Measurements from ENCODE around the gene SMPDL3A.

The SMPDL3A gene

GRCh38 chr6:122751326-122751725, 37.7 kb upstream of the SMPDL3A start:
- no peak overlapping the region for H3K27ac ChIP-seq (ENCODE audit: insufficient read depth, low read length, poor library complexity, severe bottlenecking)
- H3K36me3 ChIP-seq (ENCODE audit: control insufficient read depth, insufficient read depth, low read length), result no peaks in the 10 kb centered on the region
- no peak overlapping the region for H3K4me3 ChIP-seq (ENCODE audit: insufficient read depth, low read depth, low read length, poor library complexity, severe bottlenecking)
- no peak for DNase-seq
- H3K9me3 ChIP-seq (ENCODE audit: control insufficient read depth, low read length), result no peaks in the 10 kb centered on the region
- H3K27me3 ChIP-seq (replicated peaks; ENCODE audit: control insufficient read depth, insufficient read depth, low read length, poor library complexity, severe bottlenecking), result no peaks in the 10 kb centered on the region
- H3K4me1 ChIP-seq (ENCODE audit: control insufficient read depth, insufficient read depth, low read length, poor library complexity, severe bottlenecking), result no peaks in the 10 kb centered on the region

GRCh38 chr6:122752459-122752858, 36.6 kb upstream of the SMPDL3A start:
- H3K9me3 ChIP-seq (ENCODE audit: control insufficient read depth, low read length), result no peaks in the 10 kb centered on the region
- H3K27me3 ChIP-seq (replicated peaks; ENCODE audit: control insufficient read depth, insufficient read depth, low read length, poor library complexity, severe bottlenecking), result no peaks in the 10 kb centered on the region
- H3K4me1 ChIP-seq (ENCODE audit: control insufficient read depth, insufficient read depth, low read length, poor library complexity, severe bottlenecking), result no peaks in the 10 kb centered on the region
- no peak overlapping the region for H3K27ac ChIP-seq (ENCODE audit: insufficient read depth, low read length, poor library complexity, severe bottlenecking)
- no peak for DNase-seq
- H3K4me3 ChIP-seq (ENCODE audit: insufficient read depth, low read depth, low read length, poor library complexity, severe bottlenecking), result no peak overlapping the region
- no peaks in the 10 kb centered on the region for H3K36me3 ChIP-seq (ENCODE audit: control insufficient read depth, insufficient read depth, low read length)

- no peaks in the 10 kb centered on the region for H3K4me1 ChIP-seq (ENCODE audit: control insufficient read depth, insufficient read depth, low read length, poor library complexity, severe bottlenecking)
- no peak overlapping the region for H3K27ac ChIP-seq (ENCODE audit: insufficient read depth, low read length, poor library complexity, severe bottlenecking)
- DNase-seq, result no peak
- no peaks in the 10 kb centered on the region for H3K27me3 ChIP-seq (replicated peaks; ENCODE audit: control insufficient read depth, insufficient read depth, low read length, poor library complexity, severe bottlenecking)
- no peaks in the 10 kb centered on the region for H3K36me3 ChIP-seq (ENCODE audit: control insufficient read depth, insufficient read depth, low read length)
- H3K4me3 ChIP-seq (ENCODE audit: insufficient read depth, low read depth, low read length, poor library complexity, severe bottlenecking), result no peak overlapping the region
- no peaks in the 10 kb centered on the region for H3K9me3 ChIP-seq (ENCODE audit: control insufficient read depth, low read length)
These were observed 35.9 kb upstream of the SMPDL3A start for GRCh38 chr6:122753000-122753687.

GRCh38 chr6:122753688-122754056, 35.4 kb upstream of the SMPDL3A start:
- Histone ChIP-seq H3K9me3 (ENCODE audit: control insufficient read depth, low read length) (no peaks in the 10 kb centered on the region), H3K27me3 (replicated peaks; ENCODE audit: control insufficient read depth, insufficient read depth, low read length, poor library complexity, severe bottlenecking) (no peaks in the 10 kb centered on the region), H3K4me1 (ENCODE audit: control insufficient read depth, insufficient read depth, low read length, poor library complexity, severe bottlenecking) (no peaks in the 10 kb centered on the region), H3K4me3 (ENCODE audit: insufficient read depth, low read depth, low read length, poor library complexity, severe bottlenecking) (no peak overlapping the region), H3K36me3 (ENCODE audit: control insufficient read depth, insufficient read depth, low read length) (no peaks in the 10 kb centered on the region), H3K27ac (ENCODE audit: insufficient read depth, low read length, poor library complexity, severe bottlenecking) (no peak overlapping the region)
- no peak for DNase-seq

GRCh38 chr6:122754191-122754731, 34.8 kb upstream of the SMPDL3A start:
- Histone ChIP-seq H3K27me3 (replicated peaks; ENCODE audit: control insufficient read depth, insufficient read depth, low read length, poor library complexity, severe bottlenecking) (no peaks in the 10 kb centered on the region), H3K4me1 (ENCODE audit: control insufficient read depth, insufficient read depth, low read length, poor library complexity, severe bottlenecking) (no peaks in the 10 kb centered on the region), H3K36me3 (ENCODE audit: control insufficient read depth, insufficient read depth, low read length) (no peaks in the 10 kb centered on the region), H3K9me3 (ENCODE audit: control insufficient read depth, low read length) (no peaks in the 10 kb centered on the region), H3K27ac (ENCODE audit: insufficient read depth, low read length, poor library complexity, severe bottlenecking) (no peak overlapping the region), H3K4me3 (ENCODE audit: insufficient read depth, low read depth, low read length, poor library complexity, severe bottlenecking) (no peak overlapping the region)
- DNase-seq, result no peak

- Histone ChIP-seq H3K27me3 (replicated peaks; ENCODE audit: control insufficient read depth, insufficient read depth, low read length, poor library complexity, severe bottlenecking) (no peaks in the 10 kb centered on the region), H3K27ac (ENCODE audit: insufficient read depth, low read length, poor library complexity, severe bottlenecking) (no peak overlapping the region), H3K36me3 (ENCODE audit: control insufficient read depth, insufficient read depth, low read length) (no peaks in the 10 kb centered on the region), H3K9me3 (ENCODE audit: control insufficient read depth, low read length) (no peaks in the 10 kb centered on the region), H3K4me3 (ENCODE audit: insufficient read depth, low read depth, low read length, poor library complexity, severe bottlenecking) (no peak overlapping the region), H3K4me1 (ENCODE audit: control insufficient read depth, insufficient read depth, low read length, poor library complexity, severe bottlenecking) (no peaks in the 10 kb centered on the region)
- DNase-seq, result no peak
These were observed 33.2 kb upstream of the SMPDL3A start for GRCh38 chr6:122755901-122756300.

GRCh38 chr6:122758927-122759334, 30.1 kb upstream of the SMPDL3A start:
- H3K4me3 ChIP-seq (ENCODE audit: insufficient read depth, low read depth, low read length, poor library complexity, severe bottlenecking), result no peak overlapping the region
- no peaks in the 10 kb centered on the region for H3K9me3 ChIP-seq (ENCODE audit: control insufficient read depth, low read length)
- no peak overlapping the region for H3K27ac ChIP-seq (ENCODE audit: insufficient read depth, low read length, poor library complexity, severe bottlenecking)
- H3K4me1 ChIP-seq (ENCODE audit: control insufficient read depth, insufficient read depth, low read length, poor library complexity, severe bottlenecking), result no peaks in the 10 kb centered on the region
- H3K27me3 ChIP-seq (replicated peaks; ENCODE audit: control insufficient read depth, insufficient read depth, low read length, poor library complexity, severe bottlenecking), result no peaks in the 10 kb centered on the region
- H3K36me3 ChIP-seq (ENCODE audit: control insufficient read depth, insufficient read depth, low read length), result no peaks in the 10 kb centered on the region
- no peak for DNase-seq

- Histone ChIP-seq H3K36me3 (ENCODE audit: control insufficient read depth, insufficient read depth, low read length) (no peaks in the 10 kb centered on the region), H3K4me1 (ENCODE audit: control insufficient read depth, insufficient read depth, low read length, poor library complexity, severe bottlenecking) (no peaks in the 10 kb centered on the region), H3K4me3 (ENCODE audit: insufficient read depth, low read depth, low read length, poor library complexity, severe bottlenecking) (no peak overlapping the region), H3K9me3 (ENCODE audit: control insufficient read depth, low read length) (no peaks in the 10 kb centered on the region), H3K27ac (ENCODE audit: insufficient read depth, low read length, poor library complexity, severe bottlenecking) (no peak overlapping the region), H3K27me3 (replicated peaks; ENCODE audit: control insufficient read depth, insufficient read depth, low read length, poor library complexity, severe bottlenecking) (no peaks in the 10 kb centered on the region)
- no peak for DNase-seq
These were observed 28.7 kb upstream of the SMPDL3A start for GRCh38 chr6:122760330-122760729.

GRCh38 chr6:122766256-122766655, 22.8 kb upstream of the SMPDL3A start:
- Histone ChIP-seq H3K27ac (ENCODE audit: insufficient read depth, low read length, poor library complexity, severe bottlenecking) (no peak overlapping the region), H3K9me3 (ENCODE audit: control insufficient read depth, low read length) (no peaks in the 10 kb centered on the region), H3K4me1 (ENCODE audit: control insufficient read depth, insufficient read depth, low read length, poor library complexity, severe bottlenecking) (no peaks in the 10 kb centered on the region), H3K27me3 (replicated peaks; ENCODE audit: control insufficient read depth, insufficient read depth, low read length, poor library complexity, severe bottlenecking) (no peaks in the 10 kb centered on the region), H3K4me3 (ENCODE audit: insufficient read depth, low read depth, low read length, poor library complexity, severe bottlenecking) (no peak overlapping the region), H3K36me3 (ENCODE audit: control insufficient read depth, insufficient read depth, low read length) (no peaks in the 10 kb centered on the region)
- DNase-seq, result no peak

- no peaks in the 10 kb centered on the region for H3K36me3 ChIP-seq (ENCODE audit: control insufficient read depth, insufficient read depth, low read length)
- no peaks in the 10 kb centered on the region for H3K4me1 ChIP-seq (ENCODE audit: control insufficient read depth, insufficient read depth, low read length, poor library complexity, severe bottlenecking)
- H3K27me3 ChIP-seq (replicated peaks; ENCODE audit: control insufficient read depth, insufficient read depth, low read length, poor library complexity, severe bottlenecking), result no peaks in the 10 kb centered on the region
- H3K27ac ChIP-seq (ENCODE audit: insufficient read depth, low read length, poor library complexity, severe bottlenecking), result no peak overlapping the region
- H3K4me3 ChIP-seq (ENCODE audit: insufficient read depth, low read depth, low read length, poor library complexity, severe bottlenecking), result no peak overlapping the region
- DNase-seq, result no peak
- H3K9me3 ChIP-seq (ENCODE audit: control insufficient read depth, low read length), result no peaks in the 10 kb centered on the region
These were observed 18.0 kb upstream of the SMPDL3A start for GRCh38 chr6:122770835-122771601.
